WI38 (cell line): ENCODE data around the gene NR4A1.

ENCODE experiments used
- H3K4me3 ChIP-seq: 2 replicates; pipeline ENCODE4 v1.5.1; 2011; ENCODE audit warnings: low read depth, mild to moderate bottlenecking, control low read depth, low read length
- CTCF ChIP-seq: IDR thresholded peaks from 2 replicates; pipeline ENCODE4 v1.5.1; 2012; ENCODE audit warnings: low read depth, mild to moderate bottlenecking, control low read depth, low read length

NR4A1 gene

DNA sequence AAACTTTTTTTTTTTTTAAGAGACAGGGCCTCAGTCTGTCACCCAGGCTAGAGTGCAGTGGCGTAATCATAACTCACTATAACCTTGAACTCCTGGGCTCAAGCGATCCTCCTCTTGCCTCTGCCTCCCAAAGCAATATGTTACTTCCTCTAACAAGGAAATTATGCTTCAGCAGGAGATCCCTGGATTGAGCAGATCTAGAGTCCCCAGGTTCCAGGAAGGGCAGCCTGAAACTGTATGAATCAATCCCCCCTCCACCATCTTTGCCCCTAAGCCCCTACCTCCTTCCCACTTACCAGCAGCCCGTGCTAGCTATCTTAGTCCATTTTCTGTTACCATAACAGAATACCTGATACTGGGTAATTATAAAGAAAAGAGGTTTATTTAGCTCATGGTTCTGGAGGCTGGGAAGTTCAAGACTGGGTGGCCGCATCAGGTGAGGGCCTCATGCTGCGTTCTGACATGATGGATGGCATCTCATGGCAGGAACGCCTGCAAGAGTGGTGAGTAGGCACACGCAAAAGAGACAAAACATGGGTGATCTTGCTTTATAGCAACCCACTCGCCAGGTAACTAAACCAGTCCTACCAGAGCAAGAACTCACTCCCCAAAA lies 39.5 kb upstream of the NR4A1 start:
- no peak overlapping the region for H3K4me3 ChIP-seq
- no peak for TF ChIP-seq CTCF

DNA sequence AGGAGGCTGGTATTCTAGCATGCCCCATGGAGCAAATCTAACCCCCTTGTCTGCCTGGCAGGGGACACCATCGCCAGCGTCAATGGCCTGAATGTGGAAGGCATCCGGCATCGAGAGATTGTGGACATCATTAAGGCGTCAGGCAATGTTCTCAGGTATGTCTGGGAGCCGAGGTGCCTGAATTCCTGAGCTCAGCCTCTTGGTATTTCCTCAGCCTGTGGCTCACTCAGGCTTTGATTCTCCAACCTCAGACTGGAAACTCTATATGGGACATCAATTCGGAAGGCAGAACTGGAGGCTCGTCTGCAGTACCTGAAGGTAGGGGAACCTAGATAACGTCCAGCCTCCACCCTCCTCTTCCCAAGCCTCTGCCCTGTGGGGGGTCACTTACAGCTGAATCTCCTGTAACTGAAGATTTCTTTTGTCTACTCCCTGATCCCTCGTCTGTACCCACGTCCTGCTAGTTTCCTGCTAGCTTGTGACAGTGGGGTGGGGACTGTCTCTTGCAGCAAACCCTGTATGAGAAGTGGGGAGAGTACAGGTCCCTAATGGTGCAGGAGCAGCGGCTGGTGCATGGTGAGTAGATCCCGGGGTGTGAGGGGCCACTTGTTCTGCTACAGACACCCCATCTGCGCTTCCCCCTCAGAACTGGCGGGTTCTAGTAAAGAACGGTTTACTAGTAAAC lies 37.5 kb upstream of the NR4A1 start:
- TF ChIP-seq CTCF: no peak

DNA sequence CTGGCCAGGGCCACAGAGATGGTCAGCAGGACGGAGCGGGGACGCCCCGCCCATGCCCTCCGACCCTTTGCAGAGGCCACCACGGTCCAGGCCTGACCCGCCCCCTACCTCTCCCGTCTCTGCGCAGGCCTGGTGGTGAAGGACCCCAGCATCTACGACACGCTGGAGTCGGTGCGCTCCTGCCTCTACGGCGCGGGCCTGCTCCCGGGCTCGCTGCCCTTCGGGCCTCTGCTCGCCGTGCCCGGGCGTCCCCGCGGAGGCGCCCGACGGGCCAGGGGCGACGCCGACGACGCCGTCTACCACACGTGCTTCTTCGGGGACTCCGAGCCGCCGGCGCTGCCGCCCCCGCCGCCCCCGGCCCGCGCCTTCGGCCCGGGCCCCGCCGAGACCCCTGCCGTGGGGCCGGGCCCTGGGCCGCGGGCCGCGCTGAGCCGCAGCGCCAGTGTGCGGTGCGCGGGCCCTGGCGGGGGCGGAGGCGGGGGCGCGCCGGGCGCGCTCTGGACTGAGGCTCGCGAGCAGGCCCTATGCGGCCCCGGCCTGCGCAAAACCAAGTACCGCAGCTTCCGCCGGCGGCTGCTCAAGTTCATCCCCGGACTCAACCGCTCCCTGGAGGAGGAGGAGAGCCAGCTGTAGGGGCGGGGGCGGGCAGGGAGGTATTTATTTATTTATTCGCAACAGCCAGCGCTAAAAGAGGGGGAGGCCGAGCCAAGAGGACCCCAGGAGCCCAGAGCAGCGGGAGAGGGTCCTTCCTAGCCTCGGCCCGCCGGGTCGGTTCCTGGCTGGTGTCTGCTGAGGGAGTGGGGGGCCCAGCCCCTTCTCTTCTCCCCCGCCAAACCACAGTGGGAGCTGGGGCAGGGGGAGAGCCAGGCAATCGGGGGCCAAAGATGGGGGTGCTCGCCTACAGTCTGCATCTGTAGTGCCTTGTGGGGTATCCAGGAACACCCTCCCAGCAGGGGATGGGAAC lies 36.4 kb upstream of the NR4A1 start:
- TF ChIP-seq CTCF: no peak
- H3K4me3 ChIP-seq: no peak overlapping the region

More for the DNA sequence above, 37.5 kb upstream of the NR4A1 start:
- no peak overlapping the region for H3K4me3 ChIP-seq

DNA sequence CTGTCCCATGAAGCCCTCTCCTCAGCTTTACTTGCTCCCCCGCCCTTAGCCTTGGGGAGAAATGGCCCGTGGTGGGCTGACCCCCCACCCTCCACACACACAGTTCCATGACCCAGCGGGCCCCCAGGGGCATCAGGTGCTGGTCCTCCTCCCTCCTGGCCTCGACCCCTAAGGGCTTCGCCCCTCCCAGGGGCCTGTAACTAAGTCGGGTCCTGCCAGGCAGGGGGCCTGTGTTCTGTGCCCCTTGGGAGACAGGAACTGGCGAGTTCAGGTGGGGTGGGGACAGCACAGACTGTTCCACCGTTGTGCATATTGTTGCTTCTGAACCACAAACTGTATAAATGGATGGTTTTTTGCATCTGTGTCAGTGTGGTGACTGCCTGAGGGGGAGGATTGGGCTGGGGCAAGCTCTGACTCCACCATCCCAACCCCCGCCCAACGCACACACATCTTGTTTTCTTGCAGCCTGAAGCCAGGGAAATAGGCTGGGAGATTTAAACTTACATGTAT lies 35.7 kb upstream of the NR4A1 start:
- H3K4me3 ChIP-seq: no peak overlapping the region
- TF ChIP-seq CTCF: no peak

- H3K4me3 ChIP-seq: no peak overlapping the region
- TF ChIP-seq CTCF: no peak
Measured at GRCh38 chr12:52018433-52019112, 32.7 kb upstream of the NR4A1 start.

- TF ChIP-seq CTCF: no peak
- no peak overlapping the region for H3K4me3 ChIP-seq
Measured at GRCh38 chr12:52019113-52019770, 32.0 kb upstream of the NR4A1 start.
